CD4-positive, alpha-beta T cell (primary cell): ENCODE results near the gene CPLX3. TPM values are rescaled to one million over a fixed set of nuclear protein-coding genes. Genes with fewer than 3 reads are reported as not detected.
A peak's percentile ranks its signal among the peaks of the same experiment; 100 is the strongest.

Experiments used
- ATAC-seq: fragments of 200-7000 bp; cut with Tn5 transposase; one replicate; pipeline ENCODE4 v1.10.0; 2022; ENCODE audit warnings: mild to moderate bottlenecking; ENCODE audit not compliant: poor library complexity
- CTCF ChIA-PET: fragments of 350-600 bp; sonication (Branson Sonifier 250); formaldehyde crosslinking; loops from one replicate; lab custom pipeline; 2021; ENCODE audit warnings: antibody characterized with exemption, inconsistent platforms; lab: Charles Lee
- POLR2A ChIA-PET: fragments of 350-600 bp; sonication (Branson Sonifier 250); formaldehyde crosslinking; loops from one replicate; lab custom pipeline; 2021; ENCODE audit warnings: antibody characterized with exemption, inconsistent platforms; lab: Charles Lee
- DNase-seq, 14 experiments: peaks; one replicate each; pipeline ENCODE4 v3.0.0-alpha.2; 2013 to 2020; ENCODE audit warnings: mixed read lengths in 2 of 14
- H3K27ac ChIP-seq, 2 donors: one replicate each; pipeline versions ENCODE4 v1.5.1 to v1.7.0; 2013; ENCODE audit warnings: low read length in 2 of 2, low read depth in 1 of 2, mild to moderate bottlenecking in 1 of 2
- H3K27me3 ChIP-seq, 2 experiments: 1 replicate in 1 of 2; 2 replicates in 1 of 2; pipeline versions ENCODE4 v1.6.1 to v1.7.0; 2013; ENCODE audit warnings: low read length in 2 of 2, control low read depth in 1 of 2, mild to moderate bottlenecking in 1 of 2, moderate library complexity in 1 of 2; ENCODE audit not compliant: insufficient read depth in 2 of 2, control insufficient read depth in 1 of 2
- H3K36me3 ChIP-seq: one replicate; pipeline ENCODE4 v1.6.1; 2013; ENCODE audit warnings: low read length, control low read depth; ENCODE audit not compliant: insufficient read depth
- H3K4me1 ChIP-seq: one replicate; pipeline ENCODE4 v1.6.1; 2013; ENCODE audit warnings: low read length, control low read depth; ENCODE audit not compliant: insufficient read depth
- H3K4me3 ChIP-seq: one replicate; pipeline ENCODE4 v1.5.1; 2013; ENCODE audit warnings: mild to moderate bottlenecking, low read length, moderate library complexity
- H3K9me3 ChIP-seq, 2 experiments: 1 replicate in 1 of 2; 2 replicates in 1 of 2; pipeline versions ENCODE4 v1.6.1 to v1.7.0; 2013; ENCODE audit warnings: low read length in 2 of 2, mild to moderate bottlenecking in 2 of 2, control low read depth in 1 of 2, moderate library complexity in 1 of 2; ENCODE audit not compliant: control insufficient read depth in 1 of 2, insufficient read depth in 1 of 2
- H3K27ac Mint-ChIP-seq: one replicate; pipeline ENCODE4 v1.8.0; 2020; ENCODE audit warnings: mixed read lengths
- H3K27me3 Mint-ChIP-seq: one replicate; pipeline ENCODE4 v1.8.0; 2021; ENCODE audit warnings: mixed read lengths
- H3K36me3 Mint-ChIP-seq: one replicate; pipeline ENCODE4 v1.8.0; 2021; ENCODE audit warnings: low read depth, mixed read lengths
- H3K4me1 Mint-ChIP-seq: one replicate; pipeline ENCODE4 v1.8.0; 2021; ENCODE audit warnings: low read depth, mixed read lengths
- H3K4me3 Mint-ChIP-seq: one replicate; pipeline ENCODE4 v1.8.0; 2020; ENCODE audit warnings: mild to moderate bottlenecking, mixed read lengths
- H3K9me3 Mint-ChIP-seq: one replicate; pipeline ENCODE4 v1.8.0; 2020; ENCODE audit warnings: mixed read lengths
- CTCF ChIP-seq: fragments of 200-600 bp; IDR thresholded peaks from one replicate; pipeline ENCODE4 v1.8.0; 2022; ENCODE audit warnings: antibody characterized with exemption, mild to moderate bottlenecking
- intact Hi-C, 2 experiments: fragments of 100-400 bp; cut with DNase I in 1 of 2; cut with micrococcal nuclease in 1 of 2; formaldehyde crosslinking; loops; one replicate each; pipeline versions ENCODE4 v1.15.1 to v1.9.0; 2023 to 2025; cut with DNase I, micrococcal nuclease
- total RNA-seq, 174 experiments: library from RNA in 2 of 174; stranded (reverse) in 2 of 174; gene quantifications; one replicate each; pipeline ENCODE4 v1.2.3 and lab custom pipeline; 2021 to 2026

The CPLX3 gene
- total RNA-seq, 2 experiments from 2014 or later: 0.16 to 0.53 TPM

GRCh38 chr15:74809242-74809641, 17.2 kb upstream of the CPLX3 start:
- intact Hi-C loops: no loop called here
- H3K36me3 Mint-ChIP-seq: peaks cover 1% of the 10 kb centered on the region
- Histone ChIP-seq H3K27ac (peak overlapping the region in 1 of 2 donors; percentile 21), H3K9me3 (no peaks in the 10 kb centered on the region), H3K27me3 (no peaks in the 10 kb centered on the region), H3K4me3 (no peak overlapping the region), H3K36me3 (peaks cover 1% of the 10 kb centered on the region), H3K4me1 (peaks cover 33% of the 10 kb centered on the region)
- H3K27me3 Mint-ChIP-seq: no peaks in the 10 kb centered on the region
- H3K4me3 Mint-ChIP-seq: no peak overlapping the region
- ChIA-PET CTCF (interaction anchor here (1.5 to 1.6 kb wide), 2 partner anchors 22 to 40 kb away, joined by 4 to 7 read pairs; no protein-coding TSS in a partner anchor), POLR2A (interaction anchor here (33.5 kb wide), 1 partner anchor 30 kb away, joined by 925 read pairs; the partner anchor contains the start of gene CSK)
- ATAC-seq: no peak
- H3K4me1 Mint-ChIP-seq: peaks cover 30% of the 10 kb centered on the region
- H3K27ac Mint-ChIP-seq: peak overlapping the region; percentile 75
- no peak for DNase-seq
- TF ChIP-seq CTCF: no peak
- H3K9me3 Mint-ChIP-seq: no peaks in the 10 kb centered on the region

- ChIA-PET POLR2A (interaction anchor here (33.5 kb wide), 1 partner anchor 31 kb away, joined by 925 read pairs; the partner anchor contains the start of gene CSK), CTCF (interaction anchor here (1.4 to 1.6 kb wide), 2 partner anchors 16 to 41 kb away, joined by 4 to 7 read pairs; no protein-coding TSS in a partner anchor)
- Histone ChIP-seq H3K4me3 (no peak overlapping the region), H3K27me3 (no peaks in the 10 kb centered on the region), H3K36me3 (no peaks in the 10 kb centered on the region), H3K27ac (no peak overlapping the region), H3K9me3 (no peaks in the 10 kb centered on the region), H3K4me1 (peaks cover 33% of the 10 kb centered on the region)
- ATAC-seq (no peak), DNase-seq (no peak)
- intact Hi-C loops: no loop called here
- H3K27ac Mint-ChIP-seq: no peak overlapping the region
- no peaks in the 10 kb centered on the region for H3K27me3 Mint-ChIP-seq
- TF ChIP-seq CTCF: no peak
- H3K4me3 Mint-ChIP-seq: no peak overlapping the region
- H3K4me1 Mint-ChIP-seq: peaks cover 30% of the 10 kb centered on the region
- H3K9me3 Mint-ChIP-seq: no peaks in the 10 kb centered on the region
- no peaks in the 10 kb centered on the region for H3K36me3 Mint-ChIP-seq
Observed at GRCh38 chr15:74809956-74810355, 16.5 kb upstream of the CPLX3 start.

- Histone ChIP-seq H3K4me3 (no peak within 1 kb of the TSS), H3K27me3 (no peaks in the 10 kb centered on the region), H3K9me3 (no peaks in the 10 kb centered on the region), H3K27ac (no peak within 1 kb of the TSS), H3K36me3 (no peaks in the 10 kb centered on the region), H3K4me1 (peaks cover 20% of the 10 kb centered on the region)
- ChIA-PET POLR2A (no interaction called here), CTCF (no interaction called here)
- Mint-ChIP-seq H3K9me3 (no peaks in the 10 kb centered on the region), H3K36me3 (no peaks in the 10 kb centered on the region), H3K27me3 (no peaks in the 10 kb centered on the region), H3K4me1 (peaks cover 19% of the 10 kb centered on the region), H3K27ac (no peak within 1 kb of the TSS), H3K4me3 (no peak within 1 kb of the TSS)
- ATAC-seq (no peak), DNase-seq (no peak)
- no peak for TF ChIP-seq CTCF
- intact Hi-C loops: no loop called here
Observed at GRCh38 chr15:74812533-74812932, 13.9 kb upstream of the CPLX3 start, which contains the start of gene LMAN1L. Gene LMAN1L (plus strand): TSS chr15:74812835. CDS start chr15:74812855, 20 bp downstream.
